ENCODE measurements around the gene KIF3B. TPM values are rescaled to one million over a fixed set of nuclear protein-coding genes. Genes with fewer than 3 reads are reported as not detected.

KIF3B gene
- total RNA-seq, 2 donors from 2014 or later = 22.6 to 23.5 TPM

- no peak for DNase-seq (ENCODE audit: low spot score)
Observed at GRCh38 chr20:32364554-32365208, 87.2 kb downstream of the KIF3B start.

GRCh38 chr20:32365564-32365963 is 88.1 kb downstream of the KIF3B start:
- no peak for TF ChIP-seq POLR2AphosphoS5 (IDR thresholded peaks at IDR 0.05)
- TF ChIP-seq CTCF (IDR thresholded peaks at IDR 0.05) = no peak
- TF ChIP-seq POLR2A (IDR thresholded peaks at IDR 0.05) = no peak
- H3K4me1 ChIP-seq (replicated peaks) = peaks cover 4% of the 10 kb centered on the region
- H3K4me3 ChIP-seq = no peak overlapping the region
- H3K27ac ChIP-seq = no peak overlapping the region
- intact Hi-C loops (cut with DNase I) = no loop called here
- H3K27me3 ChIP-seq (replicated peaks; ENCODE audit: insufficient read depth) = no peaks in the 10 kb centered on the region
- 59% methylated on average over 5 of the region's 5 CpGs for WGBS
- H3K9me3 ChIP-seq = no peaks in the 10 kb centered on the region
- DNase-seq (ENCODE audit: low spot score) = no peak
- no peaks in the 10 kb centered on the region for H3K36me3 ChIP-seq

More at GRCh38 chr20:32364554-32365208, 87.2 kb downstream of the KIF3B start:
- H3K4me1 ChIP-seq (replicated peaks) = peaks cover 4% of the 10 kb centered on the region
- WGBS = 78% methylated on average over 7 of the region's 7 CpGs
- H3K9me3 ChIP-seq = no peaks in the 10 kb centered on the region
- TF ChIP-seq CTCF (IDR thresholded peaks at IDR 0.05) = no peak
- no peak for TF ChIP-seq POLR2AphosphoS5 (IDR thresholded peaks at IDR 0.05)
- TF ChIP-seq POLR2A (IDR thresholded peaks at IDR 0.05) = no peak
- intact Hi-C loops (cut with DNase I) = no loop called here
- no peaks in the 10 kb centered on the region for H3K27me3 ChIP-seq (replicated peaks; ENCODE audit: insufficient read depth)
- no peak overlapping the region for H3K27ac ChIP-seq
- no peak overlapping the region for H3K4me3 ChIP-seq
- H3K36me3 ChIP-seq = no peaks in the 10 kb centered on the region

GRCh38 chr20:32366380-32366779 is 88.9 kb downstream of the KIF3B start:
- H3K27me3 ChIP-seq (replicated peaks; ENCODE audit: insufficient read depth) = no peaks in the 10 kb centered on the region
- no peaks in the 10 kb centered on the region for H3K9me3 ChIP-seq
- no peaks in the 10 kb centered on the region for H3K36me3 ChIP-seq
- TF ChIP-seq CTCF (IDR thresholded peaks at IDR 0.05) (no peak), POLR2A (IDR thresholded peaks at IDR 0.05) (no peak), POLR2AphosphoS5 (IDR thresholded peaks at IDR 0.05) (no peak)
- no peak overlapping the region for H3K27ac ChIP-seq
- 81% methylated on average over 2 of the region's 2 CpGs for WGBS
- DNase-seq (ENCODE audit: low spot score) = no peak
- H3K4me3 ChIP-seq = no peak overlapping the region
- peaks cover 4% of the 10 kb centered on the region for H3K4me1 ChIP-seq (replicated peaks)
- intact Hi-C loops (cut with DNase I) = no loop called here

GRCh38 chr20:32368323-32368722 is 90.9 kb downstream of the KIF3B start:
- H3K9me3 ChIP-seq = no peaks in the 10 kb centered on the region
- no peak for TF ChIP-seq POLR2A (IDR thresholded peaks at IDR 0.05)
- intact Hi-C loops (cut with DNase I) = no loop called here
- DNase-seq (ENCODE audit: low spot score) = no peak
- H3K4me3 ChIP-seq = no peak overlapping the region
- H3K27ac ChIP-seq = no peak overlapping the region
- no peaks in the 10 kb centered on the region for H3K36me3 ChIP-seq
- H3K27me3 ChIP-seq (replicated peaks; ENCODE audit: insufficient read depth) = no peaks in the 10 kb centered on the region
- H3K4me1 ChIP-seq (replicated peaks) = no peaks in the 10 kb centered on the region

GRCh38 chr20:32368925-32369324 is 91.5 kb downstream of the KIF3B start:
- WGBS = 65% methylated on average over 6 of the region's 6 CpGs
- no peaks in the 10 kb centered on the region for H3K4me1 ChIP-seq (replicated peaks)
- no peak for TF ChIP-seq POLR2A (IDR thresholded peaks at IDR 0.05)
- TF ChIP-seq POLR2AphosphoS5 (IDR thresholded peaks at IDR 0.05) = no peak
- no peak overlapping the region for H3K4me3 ChIP-seq
- DNase-seq (ENCODE audit: low spot score) = no peak
- no peaks in the 10 kb centered on the region for H3K27me3 ChIP-seq (replicated peaks; ENCODE audit: insufficient read depth)
- intact Hi-C loops (cut with DNase I) = no loop called here
- no peaks in the 10 kb centered on the region for H3K9me3 ChIP-seq
- H3K27ac ChIP-seq = no peak overlapping the region
- no peaks in the 10 kb centered on the region for H3K36me3 ChIP-seq

- no peak overlapping the region for H3K27ac ChIP-seq
- H3K27me3 ChIP-seq (replicated peaks; ENCODE audit: insufficient read depth) = no peaks in the 10 kb centered on the region
- 97% methylated on average over 2 of the region's 2 CpGs for WGBS
- TF ChIP-seq POLR2A (IDR thresholded peaks at IDR 0.05) = no peak
- no peak for TF ChIP-seq POLR2AphosphoS5 (IDR thresholded peaks at IDR 0.05)
- no peak for TF ChIP-seq CTCF (IDR thresholded peaks at IDR 0.05)
- intact Hi-C loops (cut with DNase I) = no loop called here
- no peak for DNase-seq (ENCODE audit: low spot score)
- no peak overlapping the region for H3K4me3 ChIP-seq
- no peaks in the 10 kb centered on the region for H3K9me3 ChIP-seq
- H3K36me3 ChIP-seq = no peaks in the 10 kb centered on the region
- no peaks in the 10 kb centered on the region for H3K4me1 ChIP-seq (replicated peaks)
Observed at GRCh38 chr20:32370897-32371296, 93.4 kb downstream of the KIF3B start.
